Endothelial cell of umbilical vein (primary cell): ENCODE measurements around the gene GCH1.

Experiments used
- CTCF ChIP-seq, 2 donors: IDR thresholded peaks; 1 replicate in 1 of 2; 2 replicates in 1 of 2; pipeline ENCODE4 v1.5.1; 2011; ENCODE audit warnings: low read length in 2 of 2, mild to moderate bottlenecking in 2 of 2, moderate library complexity in 2 of 2, control low read depth in 1 of 2, inconsistent platforms in 1 of 2, low read depth in 1 of 2; ENCODE audit not compliant: insufficient read depth in 1 of 2; ENCODE audit errors: extremely low read depth in 1 of 2
- EZH2 ChIP-seq: IDR thresholded peaks from 2 replicates; pipeline ENCODE4 v1.6.1; 2012; ENCODE audit warnings: borderline replicate concordance, low read depth, mild to moderate bottlenecking, moderate library complexity, low read length, inconsistent platforms; ENCODE audit not compliant: severe bottlenecking
- GATA2 ChIP-seq: IDR thresholded peaks from 2 replicates; pipeline ENCODE4 v1.7.0; 2011; ENCODE audit warnings: low read depth, mild to moderate bottlenecking, moderate library complexity, mixed read lengths, low read length; ENCODE audit not compliant: insufficient read length, insufficient read depth
- MAX ChIP-seq: IDR thresholded peaks from 2 replicates; pipeline ENCODE4 v1.6.1; 2011; ENCODE audit not compliant: insufficient read depth, insufficient read length
- MYC ChIP-seq: IDR thresholded peaks from one replicate; pipeline ENCODE4 v1.6.1; 2011; ENCODE audit warnings: mild to moderate bottlenecking, low read depth, low read length
- POLR2A ChIP-seq: IDR thresholded peaks from 2 replicates; pipeline ENCODE4 v1.6.1; 2012; ENCODE audit warnings: low read depth, mild to moderate bottlenecking, control low read depth, low read length
- POLR2AphosphoS5 ChIP-seq: IDR thresholded peaks from 2 replicates; pipeline ENCODE4 v1.6.1; 2012; ENCODE audit warnings: low read depth, mild to moderate bottlenecking, control low read depth, low read length, moderate library complexity; ENCODE audit not compliant: insufficient read depth

DNA sequence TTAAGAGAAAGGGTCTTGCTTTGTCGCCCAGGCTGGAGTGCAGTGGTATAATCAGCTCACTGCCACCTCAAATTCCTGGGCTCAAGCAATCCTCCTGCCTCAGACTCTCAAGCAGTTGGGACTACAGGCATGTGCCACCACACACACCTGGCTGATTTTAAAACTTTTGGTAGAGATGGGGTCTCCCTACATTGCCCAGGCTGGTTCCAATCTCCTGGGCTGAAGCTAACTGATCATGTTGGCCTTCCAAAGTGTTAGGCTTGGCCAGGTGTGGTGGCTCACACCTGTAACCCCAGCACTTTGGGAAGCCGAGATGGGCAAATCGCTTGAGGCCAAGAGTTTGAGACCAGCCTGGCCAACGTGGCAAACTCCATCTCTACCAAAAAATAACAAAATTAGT is 43.9 kb upstream of the GCH1 start:
- TF ChIP-seq MAX (no peak), CTCF (IDR thresholded peaks at IDR 0.05; ENCODE audit: extremely low read depth in 1 of 2, insufficient read depth in 1 of 2, low read depth in 1 of 2, low read length in 2 of 2) (no peak), GATA2 (no peak), EZH2 (no peak), MYC (no peak), POLR2AphosphoS5 (no peak), POLR2A (no peak)
